NCI-H2029 treated with DMSO at 0.1 percent for 48 hours (cell line): ENCODE measurements around the gene DHX38.

Source experiments
- DNase-seq: peaks from one replicate; lab custom pipeline; 2025; lab: John Stamatoyannopoulos, UW

The DHX38 gene

GRCh38 chr16:72083778-72084404, 9.8 kb upstream of the DHX38 start:
- DNase-seq: no peak

- DNase-seq: no peak
Measured at GRCh38 chr16:72084445-72084844, 9.2 kb upstream of the DHX38 start.

GRCh38 chr16:72085002-72085401, 8.6 kb upstream of the DHX38 start:
- DNase-seq: no peak

GRCh38 chr16:72091217-72091616, 2.4 kb upstream of the DHX38 start:
- no peak for DNase-seq

GRCh38 chr16:72092832-72093447, 707 bp upstream of the DHX38 start:
- DNase-seq: no peak

GRCh38 chr16:72094266-72094610, 591 bp downstream of the DHX38 start:
- no peak for DNase-seq

GRCh38 chr16:72098936-72099335, 5.3 kb downstream of the DHX38 start:
- DNase-seq: no peak

GRCh38 chr16:72099377-72099818, 5.8 kb downstream of the DHX38 start:
- no peak for DNase-seq

GRCh38 chr16:72101195-72101594, 7.5 kb downstream of the DHX38 start:
- DNase-seq: no peak

GRCh38 chr16:72104905-72105304, 11.3 kb downstream of the DHX38 start:
- no peak for DNase-seq

- DNase-seq: no peak
Measured at GRCh38 chr16:72105978-72106377, 12.3 kb downstream of the DHX38 start.

- DNase-seq: no peak
Measured at GRCh38 chr16:72107371-72107770, 13.7 kb downstream of the DHX38 start.

GRCh38 chr16:72108353-72109102, 14.9 kb downstream of the DHX38 start:
- DNase-seq: no peak

- DNase-seq: no peak
Measured at GRCh38 chr16:72109300-72109699, 15.7 kb downstream of the DHX38 start.

- DNase-seq: no peak
Measured at GRCh38 chr16:72109966-72110530, 16.4 kb downstream of the DHX38 start.

- DNase-seq: no peak
Measured at GRCh38 chr16:72110662-72111615, 17.3 kb downstream of the DHX38 start.

- no peak for DNase-seq
Measured at GRCh38 chr16:72111657-72112451, 18.2 kb downstream of the DHX38 start.

- DNase-seq: no peak
Measured at GRCh38 chr16:72112452-72112792, 18.8 kb downstream of the DHX38 start.

- DNase-seq: no peak
Measured at GRCh38 chr16:72112906-72113615, 19.4 kb downstream of the DHX38 start.

- DNase-seq: no peak
Measured at GRCh38 chr16:72113616-72113945, 19.9 kb downstream of the DHX38 start.

GRCh38 chr16:72120026-72120425, 26.4 kb downstream of the DHX38 start:
- DNase-seq: no peak
